HL-60 (cell line): ENCODE data around the gene EFTUD2.

Source experiments
- CTCF ChIP-seq: IDR thresholded peaks from one replicate; pipeline ENCODE4 v1.5.1; 2011; ENCODE audit warnings: low read length, control low read depth, inconsistent platforms; ENCODE audit not compliant: insufficient read depth
- REST ChIP-seq: IDR thresholded peaks from 2 replicates; pipeline ENCODE4 v1.6.1; 2012; ENCODE audit warnings: low read depth; ENCODE audit not compliant: insufficient replicate concordance

- TF ChIP-seq CTCF (no peak), REST (no peak)
Measured at GRCh38 chr17:44812263-44812662, 87.0 kb downstream of the EFTUD2 start.
